ENCODE measurements around the gene P2RX4.
A peak's percentile ranks its signal among the peaks of the same experiment; 100 is the strongest.
"Not testable (repeated sequence)": the region's sequence is repeated elsewhere in the genome, so short reads cannot be mapped to it uniquely, and the experiment has no call there.

The P2RX4 gene

GRCh38 chr12:121209624-121210572 lies at the start of gene P2RX4:
TSS of gene P2RX4 (plus strand) at chr12:121210129. CDS start at chr12:121210165, 36 bp downstream.
- ChIA-PET CTCF (interaction anchor here (1.2 kb wide), 1 partner anchor 13 kb away, joined by 6 read pairs; no protein-coding TSS in a partner anchor), POLR2A (interaction anchor here (0.6 kb wide), 1 partner anchor 625 kb away, joined by 3 read pairs; no protein-coding TSS in a partner anchor)
- TF ChIP-seq CTCF (IDR thresholded peaks at IDR 0.05; ENCODE audit: control extremely low read depth, extremely low read depth, low read depth, missing control alignments): peak; percentile 55
- DNase-seq (ENCODE audit: extremely low spot score): peak; percentile 96

GRCh38 chr12:121162384-121162783 lies 47.5 kb upstream of the P2RX4 start:
- DNase-seq (ENCODE audit: extremely low spot score): no peak
- ChIA-PET POLR2A (no interaction called here), CTCF (no interaction called here)
- TF ChIP-seq CTCF (IDR thresholded peaks at IDR 0.05; ENCODE audit: control extremely low read depth, extremely low read depth, low read depth, missing control alignments): no peak

- POLR2A ChIA-PET: no interaction called here
- no peak for DNase-seq (ENCODE audit: extremely low spot score)
- CTCF ChIA-PET: no interaction called here
- TF ChIP-seq CTCF (IDR thresholded peaks at IDR 0.05; ENCODE audit: control extremely low read depth, extremely low read depth, low read depth, missing control alignments): no peak
These were observed 46.9 kb upstream of the P2RX4 start for GRCh38 chr12:121162985-121163384.

GRCh38 chr12:121164839-121165238 lies 45.1 kb upstream of the P2RX4 start:
- DNase-seq (ENCODE audit: extremely low spot score); POLR2A ChIA-PET: not testable (repeated sequence)

GRCh38 chr12:121165316-121165715 lies 44.6 kb upstream of the P2RX4 start:
- no peak for TF ChIP-seq CTCF (IDR thresholded peaks at IDR 0.05; ENCODE audit: control extremely low read depth, extremely low read depth, low read depth, missing control alignments)
- POLR2A ChIA-PET: no interaction called here
- CTCF ChIA-PET: no interaction called here
- no peak for DNase-seq (ENCODE audit: extremely low spot score)

More at GRCh38 chr12:121164839-121165238, 45.1 kb upstream of the P2RX4 start:
- CTCF ChIA-PET: not testable (repeated sequence)

- no peak for DNase-seq (ENCODE audit: extremely low spot score)
- ChIA-PET POLR2A (no interaction called here), CTCF (interaction anchor here (0.6 to 0.7 kb wide), 2 partner anchors 10 to 861 kb away, joined by 3 read pairs; no protein-coding TSS in a partner anchor)
- TF ChIP-seq CTCF (IDR thresholded peaks at IDR 0.05; ENCODE audit: control extremely low read depth, extremely low read depth, low read depth, missing control alignments): no peak
These were observed 43.6 kb upstream of the P2RX4 start for GRCh38 chr12:121166356-121166755.

- DNase-seq (ENCODE audit: extremely low spot score): no peak
- TF ChIP-seq CTCF (IDR thresholded peaks at IDR 0.05; ENCODE audit: control extremely low read depth, extremely low read depth, low read depth, missing control alignments): no peak
- ChIA-PET POLR2A (no interaction called here), CTCF (no interaction called here)
These were observed 42.6 kb upstream of the P2RX4 start for GRCh38 chr12:121167232-121167820.

All from GM10248 (cell line).